ENCODE data around the gene ZNF564. TPM values are rescaled to one million over a fixed set of nuclear protein-coding genes. Genes with fewer than 3 reads are reported as not detected.
"Not testable (repeated sequence)": the region's sequence is repeated elsewhere in the genome, so short reads cannot be mapped to it uniquely, and the experiment has no call there.

Gene ZNF564
- total RNA-seq: 10.3 TPM
- long read RNA-seq, transcript ZNF564-201 (4 exons, 2,935 nt): major isoform, 8 of 9 reads
- long read RNA-seq, partial matches to known transcripts: 0 of 9 reads
- long read RNA-seq, other reads (novel, unspliced or antisense): 1 of 9 reads

DNA sequence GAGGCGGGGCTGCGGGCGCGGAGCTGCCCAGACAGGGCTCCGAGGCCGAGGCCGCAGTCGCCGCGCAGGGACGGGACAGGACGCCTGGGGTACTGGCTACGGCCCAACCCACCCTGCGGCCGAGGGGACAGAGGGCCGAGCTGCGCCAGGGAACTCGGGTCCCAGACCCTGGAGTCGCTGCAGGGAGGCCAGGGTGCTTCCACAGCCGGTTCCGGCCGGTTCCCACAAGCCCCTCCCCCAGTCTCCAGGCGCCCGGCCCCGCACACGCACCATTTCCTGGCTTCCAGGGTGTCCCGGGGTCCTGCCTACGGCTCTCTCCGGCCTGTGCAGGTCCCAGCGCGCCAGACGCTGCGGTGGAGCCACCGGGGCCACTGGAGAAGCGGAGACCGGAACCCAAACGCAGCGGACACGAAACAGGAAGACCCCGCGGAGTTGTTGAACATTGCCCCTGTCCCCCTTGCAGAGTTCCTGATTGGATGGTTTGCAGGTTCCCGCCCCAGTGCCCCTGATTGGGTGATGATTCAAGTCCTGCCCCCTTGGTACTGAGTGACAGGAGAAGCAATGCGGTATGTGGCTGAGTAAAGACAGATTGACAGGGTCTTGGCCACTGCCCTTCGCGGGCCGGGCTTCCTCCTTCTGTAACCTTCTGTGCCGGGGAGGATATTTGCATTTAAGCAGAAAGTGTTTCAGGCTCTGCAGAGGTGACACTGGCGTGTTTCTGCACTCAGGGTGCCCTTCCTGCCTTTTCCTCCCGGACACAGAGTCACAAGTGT lies at the start of gene ZNF564:
Gene ZNF564, minus strand, starts transcription at position 423 of the 773 bp plus-strand sequence. Its CDS starts 150 bp downstream, at position 273.
- DNase-seq (ENCODE audit: missing footprints): peak; percentile 95
- ATAC-seq: peak; percentile 99
- intact Hi-C loops (cut with DNase I): loop anchor here (5.0 kb wide), 2 partner anchors 54 to 149 kb away; partner anchors contain the start of gene ZNF799

DNA sequence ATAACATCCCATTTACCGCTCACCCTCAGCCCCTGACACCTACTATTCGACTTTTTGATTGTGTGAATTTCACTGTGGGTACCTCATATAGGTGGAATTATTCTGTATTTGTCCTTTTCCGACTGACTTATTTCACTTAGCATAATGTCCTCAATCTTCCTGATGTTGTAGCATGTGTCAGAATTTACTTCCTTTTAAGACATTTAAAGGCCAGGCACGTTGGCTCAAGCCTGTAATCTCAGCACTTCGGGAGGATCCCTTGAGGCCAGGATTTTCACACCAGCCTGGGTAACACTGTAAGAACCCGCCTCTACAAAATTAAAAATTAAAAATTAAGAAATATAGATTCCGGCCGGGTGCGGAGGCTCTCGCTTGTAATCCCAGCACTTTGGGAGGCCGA lies 46.3 kb upstream of the ZNF564 start:
- no peak for ATAC-seq
- intact Hi-C loops (cut with DNase I): no loop called here
- no peak for DNase-seq (ENCODE audit: missing footprints)

DNA sequence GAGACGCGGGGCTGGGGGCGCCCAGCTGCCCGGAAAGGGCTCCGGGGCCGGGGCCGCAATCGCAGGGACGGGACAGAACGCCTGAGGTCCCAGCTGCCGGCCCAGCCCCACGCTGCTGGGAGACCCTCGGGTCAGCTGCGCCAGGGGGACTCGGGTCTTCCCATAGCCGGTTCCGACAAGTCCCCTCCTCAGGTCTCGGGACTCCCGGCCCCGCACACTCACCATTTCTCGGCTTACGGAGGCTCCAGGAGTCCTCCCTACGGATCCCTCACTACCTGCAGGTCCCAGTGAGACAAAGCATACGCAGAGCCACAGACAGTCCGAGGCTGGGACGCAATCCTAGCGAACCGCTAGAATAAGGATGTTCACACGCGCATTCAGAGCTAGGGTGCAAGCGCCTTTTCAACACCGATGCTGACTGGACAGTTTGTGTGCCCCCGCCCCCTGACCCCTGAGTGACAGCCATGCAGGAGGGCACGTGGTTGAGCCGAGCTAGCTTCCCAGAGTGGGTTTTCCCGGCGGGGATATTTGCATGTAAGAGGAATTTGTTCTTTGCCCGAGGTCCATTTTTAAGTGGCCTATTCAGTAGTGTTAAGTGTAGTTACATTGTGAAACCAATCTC lies 45.8 kb upstream of the ZNF564 start:
- DNase-seq (ENCODE audit: missing footprints) (no peak), ATAC-seq (no peak)
- intact Hi-C loops (cut with DNase I): no loop called here

DNA sequence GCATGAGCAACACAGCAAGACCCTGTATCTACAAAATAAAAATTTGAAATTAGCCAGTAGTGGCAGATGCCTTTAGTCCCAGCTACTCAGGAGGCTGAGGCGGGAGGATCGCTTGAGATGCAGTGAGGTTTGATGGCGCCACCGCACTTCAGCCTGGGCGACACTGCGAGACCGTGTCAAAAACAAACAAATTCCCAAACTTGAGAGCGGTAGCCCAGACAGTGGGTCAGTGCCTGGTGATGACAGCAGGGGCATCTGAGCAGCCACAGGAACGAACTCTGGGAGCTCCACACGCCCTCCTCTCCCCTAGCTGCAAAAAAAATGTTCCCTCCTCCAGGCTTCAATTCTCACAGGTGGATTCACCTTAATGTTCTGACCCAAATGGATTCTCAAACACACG lies 45.2 kb upstream of the ZNF564 start:
- no peak for ATAC-seq
- no peak for DNase-seq (ENCODE audit: missing footprints)
- intact Hi-C loops (cut with DNase I): no loop called here

DNA sequence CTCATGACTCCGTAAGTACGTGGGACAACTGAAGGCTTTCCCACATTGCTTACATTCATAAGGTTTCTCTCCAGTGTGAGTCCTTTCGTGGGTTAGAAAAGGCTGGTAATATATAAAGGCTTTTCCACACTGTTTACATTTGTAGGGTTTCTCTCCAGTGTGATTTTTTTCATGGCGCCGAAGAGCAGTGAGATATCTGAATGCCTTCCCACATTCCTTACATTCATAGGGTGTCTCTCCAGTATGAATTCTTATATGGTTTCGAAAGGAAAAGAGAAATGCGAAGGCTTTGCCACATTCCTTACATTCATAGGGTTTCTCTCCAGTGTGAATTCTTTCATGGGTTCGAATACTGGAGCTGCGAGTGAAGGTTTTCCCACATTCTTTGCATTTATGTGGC lies 29.8 kb upstream of the ZNF564 start:
- intact Hi-C loops (cut with DNase I): no loop called here
- no peak for DNase-seq (ENCODE audit: missing footprints)
- no peak for ATAC-seq

DNA sequence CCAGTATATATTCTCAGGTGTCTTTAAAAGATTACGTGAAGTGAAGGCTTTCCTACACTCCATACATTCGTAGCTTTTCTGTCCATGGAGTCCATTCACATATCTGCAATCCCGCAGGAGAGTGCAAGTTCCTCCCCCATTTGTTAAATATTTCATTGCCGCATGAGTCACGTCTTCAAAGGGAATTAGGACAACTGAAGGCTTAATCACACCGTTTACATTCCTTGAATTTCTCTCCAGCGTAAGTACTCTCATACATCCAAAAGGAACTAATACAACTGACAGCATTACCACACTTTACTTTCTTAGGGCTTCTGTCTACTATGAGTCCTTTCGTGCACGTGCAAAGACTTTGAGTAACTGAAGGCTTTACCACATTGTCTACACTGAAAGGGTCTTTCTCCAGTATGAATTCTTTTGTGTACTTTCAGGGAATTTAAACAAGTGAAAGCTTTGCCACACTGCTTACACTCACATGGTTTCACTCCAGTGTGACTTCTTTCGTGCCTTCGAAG lies 29.0 kb upstream of the ZNF564 start:
- ATAC-seq: no peak
- intact Hi-C loops (cut with DNase I): no loop called here
- DNase-seq (ENCODE audit: missing footprints): no peak

DNA sequence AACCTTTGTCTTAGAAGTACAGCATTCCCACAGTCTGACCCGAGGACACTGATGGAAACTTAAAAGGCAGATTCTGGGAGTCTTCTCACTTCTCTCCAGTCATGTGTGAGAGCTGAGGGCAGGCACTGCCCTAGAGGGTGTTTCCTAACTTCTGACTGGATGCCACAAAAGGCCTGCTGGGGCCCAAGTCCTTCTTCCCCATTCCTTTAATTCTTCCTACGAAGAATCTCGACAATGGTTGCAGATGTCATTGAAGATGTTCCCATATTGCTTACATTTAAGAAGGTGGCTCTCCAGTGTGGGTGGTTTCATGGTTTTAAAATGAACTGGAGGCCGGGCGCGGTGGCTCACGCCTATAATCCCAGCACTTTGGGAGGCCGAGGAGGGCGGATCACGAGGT lies 27.4 kb upstream of the ZNF564 start:
- intact Hi-C loops (cut with DNase I): no loop called here
- ATAC-seq (no peak), DNase-seq (ENCODE audit: missing footprints) (no peak)

DNA sequence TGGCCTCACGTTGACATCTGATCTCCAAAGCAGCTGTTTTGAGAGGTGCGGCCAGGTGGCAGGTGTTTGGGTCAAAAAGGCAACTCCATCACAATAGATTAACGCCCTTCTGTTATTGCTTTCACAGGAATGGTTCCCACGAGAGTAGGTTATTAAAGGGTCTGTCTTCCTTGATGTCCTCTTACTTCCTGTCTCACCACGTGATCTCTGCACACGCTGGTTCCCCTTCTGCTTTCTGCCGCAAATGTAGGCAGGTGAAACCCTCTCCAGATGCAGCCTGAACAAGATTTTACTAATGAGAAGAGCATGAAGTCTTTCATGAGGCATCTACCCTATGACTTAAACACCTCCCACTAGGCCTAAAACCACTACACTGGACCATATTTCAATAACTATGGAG lies 22.8 kb upstream of the ZNF564 start:
- ATAC-seq (no peak), DNase-seq (ENCODE audit: missing footprints) (no peak)
- intact Hi-C loops (cut with DNase I): no loop called here

DNA sequence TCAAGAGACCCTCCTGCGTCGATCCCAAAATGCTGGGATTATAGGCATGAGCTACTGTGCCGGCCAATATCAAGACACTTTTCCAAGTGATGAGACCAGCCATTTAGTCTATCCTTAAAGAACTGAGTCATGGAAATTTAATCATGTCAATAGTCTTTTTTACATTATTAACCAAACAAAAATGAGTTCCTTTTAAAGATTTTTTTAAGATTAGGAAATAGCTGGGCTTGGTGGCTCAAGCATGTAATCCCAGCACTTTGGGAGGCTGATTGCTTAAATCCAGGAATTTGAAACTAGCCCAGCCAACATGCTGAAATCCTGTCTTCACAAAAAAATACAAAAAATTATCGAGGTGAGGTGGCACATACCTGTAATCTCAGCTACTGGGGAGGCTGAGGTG lies 16.7 kb upstream of the ZNF564 start:
- intact Hi-C loops (cut with DNase I): no loop called here
- DNase-seq (ENCODE audit: missing footprints): no peak
- ATAC-seq: no peak

DNA sequence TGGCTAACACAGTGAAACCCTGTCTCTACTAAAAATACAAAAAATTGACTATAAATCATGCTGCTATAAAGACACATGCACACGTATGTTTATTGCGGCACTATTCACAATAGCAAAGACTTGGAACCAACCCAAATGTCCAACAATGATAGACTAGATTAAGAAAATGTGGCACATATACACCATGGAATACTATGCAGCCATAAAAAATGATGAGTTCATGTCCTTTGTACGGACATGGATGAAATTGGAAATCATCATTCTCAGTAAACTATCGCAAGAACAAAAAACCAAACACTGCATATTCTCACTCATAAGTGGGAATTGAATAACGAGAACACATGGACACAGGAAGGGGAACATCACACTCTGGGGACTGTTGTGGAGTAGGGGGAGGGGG lies 15.1 kb upstream of the ZNF564 start:
- DNase-seq (ENCODE audit: missing footprints); intact Hi-C loops (cut with DNase I): not testable (repeated sequence)

DNA sequence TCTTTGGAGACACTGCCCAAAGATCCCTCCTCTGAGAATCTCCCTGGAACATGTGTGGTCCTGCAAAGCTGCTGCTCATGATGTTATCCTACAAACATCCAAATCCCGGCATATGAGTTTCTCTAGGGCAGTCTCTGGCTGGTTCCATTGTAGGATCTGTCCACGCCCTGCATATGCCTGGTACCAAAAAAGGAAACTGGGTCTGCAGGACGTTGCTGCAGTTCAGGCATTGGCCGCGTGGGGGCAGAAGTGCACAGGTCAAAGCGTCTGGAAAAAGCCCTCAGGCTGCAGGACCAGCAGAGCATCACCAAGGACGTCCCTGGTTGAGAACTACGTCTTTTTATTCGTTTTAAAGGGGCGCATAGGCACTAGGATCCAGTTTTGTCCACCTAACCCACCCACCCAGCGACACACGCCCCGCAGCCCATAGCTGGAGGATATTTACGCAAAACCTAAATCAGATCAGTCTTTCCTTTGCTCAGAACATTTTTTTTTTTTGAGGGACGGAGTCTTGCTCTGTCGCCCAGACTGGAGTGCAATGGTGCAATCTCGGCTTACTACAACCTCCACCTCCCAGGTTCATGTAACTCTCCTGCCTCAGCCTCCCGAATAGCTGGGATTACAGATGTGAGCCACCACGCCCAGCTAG lies 12.9 kb upstream of the ZNF564 start:
- DNase-seq (ENCODE audit: missing footprints): peak; percentile 92
- ATAC-seq: peak; percentile 96
- intact Hi-C loops (cut with DNase I): loop anchor here (5.0 kb wide), 1 partner anchor 108 kb away; no protein-coding TSS in a partner anchor

More for the DNA sequence above, 15.1 kb upstream of the ZNF564 start:
- ATAC-seq: not testable (repeated sequence)

DNA sequence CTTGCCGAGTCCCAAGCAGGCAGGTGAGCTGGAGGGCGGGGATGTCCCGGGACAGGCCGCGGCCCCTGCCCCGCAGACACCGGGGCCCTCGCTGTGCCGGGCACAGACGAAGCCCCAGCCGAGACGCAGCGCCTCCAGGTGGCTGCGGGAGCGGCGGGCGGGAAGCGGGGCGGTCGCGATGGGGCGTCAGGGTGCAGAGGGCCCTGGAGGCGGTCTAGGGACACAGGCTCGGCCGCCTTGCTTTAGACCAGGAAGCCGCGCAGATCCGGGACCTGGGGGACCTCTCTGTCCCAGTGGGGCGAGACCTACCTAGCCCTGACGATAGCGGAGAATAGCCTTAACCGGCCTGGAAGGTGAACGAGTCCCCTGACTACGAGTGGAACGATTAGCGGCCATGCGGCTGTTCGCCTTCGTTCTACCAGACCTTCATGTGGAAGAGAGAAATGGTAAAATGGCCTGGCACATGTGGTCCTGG lies 4.2 kb upstream of the ZNF564 start:
- no peak for DNase-seq (ENCODE audit: missing footprints)
- intact Hi-C loops (cut with DNase I): no loop called here
- ATAC-seq: no peak

DNA sequence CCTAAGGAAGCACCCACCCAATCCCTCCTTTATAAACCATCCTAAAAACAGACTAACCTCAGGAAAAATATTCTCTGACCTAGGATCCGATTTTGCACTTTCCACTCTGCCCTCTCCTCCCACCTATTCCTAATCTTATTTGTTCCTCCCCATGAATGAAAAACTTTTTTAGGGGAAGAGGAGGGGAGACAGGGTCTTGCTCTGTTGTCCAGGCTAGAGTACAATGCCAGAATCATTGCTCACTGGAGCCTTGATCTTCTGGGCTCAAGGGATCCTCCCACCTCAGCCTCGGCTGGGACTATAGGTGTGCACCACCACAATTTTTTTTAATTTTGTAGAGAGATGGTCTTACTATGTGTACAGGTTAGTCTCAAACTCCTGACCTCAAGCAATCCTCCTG lies 4.4 kb downstream of the ZNF564 start:
- DNase-seq (ENCODE audit: missing footprints): no peak
- intact Hi-C loops (cut with DNase I): no loop called here
- no peak for ATAC-seq

DNA sequence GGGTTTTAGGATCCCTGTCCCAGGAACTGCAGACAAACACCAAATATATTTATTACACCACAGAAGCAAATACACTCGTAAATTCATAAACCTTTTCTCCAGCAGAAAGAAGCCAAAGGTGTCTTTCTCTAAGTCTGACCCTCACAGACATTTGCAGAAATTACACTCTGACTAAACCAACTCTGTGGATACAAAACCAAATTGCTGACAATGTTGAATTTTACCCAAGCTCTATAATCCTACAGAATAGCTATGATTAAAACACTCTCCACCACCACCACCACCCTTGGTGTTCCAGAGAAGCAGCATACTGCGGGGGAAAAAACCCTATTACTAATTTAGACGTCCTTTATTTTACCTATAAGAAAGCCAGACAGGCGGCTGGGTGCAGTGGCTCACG lies 5.2 kb downstream of the ZNF564 start:
- ATAC-seq: no peak
- intact Hi-C loops (cut with DNase I): no loop called here
- no peak for DNase-seq (ENCODE audit: missing footprints)

DNA sequence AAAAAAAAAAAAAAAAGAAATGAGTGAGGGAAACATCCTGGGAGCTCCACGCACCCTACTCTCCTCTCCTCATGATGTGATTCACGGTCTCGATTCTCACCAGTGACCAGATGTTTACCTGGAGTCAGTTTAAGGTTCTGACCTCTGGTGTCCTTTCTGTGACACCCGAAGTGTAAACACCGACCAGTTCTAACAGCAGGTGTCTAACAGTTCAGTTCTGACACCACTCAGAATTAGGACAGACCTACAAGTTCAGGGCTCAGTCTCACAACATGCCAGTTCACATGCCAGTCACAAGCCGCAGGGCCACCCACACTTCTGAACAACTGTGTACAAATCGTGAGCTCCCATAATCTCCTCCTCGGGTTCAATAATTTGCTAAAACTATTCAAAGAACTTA lies 6.0 kb downstream of the ZNF564 start:
- ATAC-seq: no peak
- no peak for DNase-seq (ENCODE audit: missing footprints)
- intact Hi-C loops (cut with DNase I): no loop called here

DNA sequence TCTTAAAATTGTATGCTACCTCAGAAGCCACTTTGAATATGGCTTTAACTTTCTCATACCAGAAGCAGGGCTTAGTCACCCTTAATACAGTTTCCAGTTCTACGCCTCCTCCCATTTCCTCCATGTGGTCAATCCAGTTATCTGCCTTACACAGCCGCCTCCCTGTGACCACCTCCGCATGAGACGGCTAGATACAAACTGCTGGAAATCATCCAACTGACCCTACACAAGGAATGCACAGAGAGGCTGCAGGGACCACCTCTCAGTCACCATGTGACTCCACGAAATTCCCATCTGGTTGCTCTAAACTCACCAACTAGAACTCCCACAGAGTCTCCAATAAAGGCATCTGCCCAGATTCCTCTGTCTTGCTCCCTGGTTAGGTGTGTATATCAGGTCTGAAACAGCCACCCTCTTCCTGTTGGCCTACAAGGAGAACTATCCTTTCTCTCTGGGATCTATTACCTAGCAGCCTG lies 6.8 kb downstream of the ZNF564 start:
- no peak for ATAC-seq
- no peak for DNase-seq (ENCODE audit: missing footprints)
- intact Hi-C loops (cut with DNase I): no loop called here

DNA sequence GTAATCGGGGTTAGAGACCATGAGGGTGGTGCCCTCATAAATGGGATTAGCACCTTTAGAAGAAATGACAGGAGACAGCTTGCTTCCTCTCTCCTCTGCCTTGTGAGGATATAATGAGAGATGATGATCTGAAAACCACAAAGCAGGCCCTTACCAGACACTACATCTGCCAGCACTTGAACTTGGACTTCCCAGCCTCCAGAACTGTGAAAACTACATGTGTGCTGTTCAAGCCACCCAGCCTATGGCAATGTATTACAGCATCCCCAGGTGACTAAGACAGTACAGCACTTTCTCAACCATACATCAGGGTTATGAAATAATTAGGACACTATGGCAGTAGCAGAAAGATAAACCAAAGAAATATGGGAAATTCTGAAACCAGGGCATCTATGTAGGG lies 7.4 kb downstream of the ZNF564 start:
- ATAC-seq: no peak
- intact Hi-C loops (cut with DNase I): no loop called here

DNA sequence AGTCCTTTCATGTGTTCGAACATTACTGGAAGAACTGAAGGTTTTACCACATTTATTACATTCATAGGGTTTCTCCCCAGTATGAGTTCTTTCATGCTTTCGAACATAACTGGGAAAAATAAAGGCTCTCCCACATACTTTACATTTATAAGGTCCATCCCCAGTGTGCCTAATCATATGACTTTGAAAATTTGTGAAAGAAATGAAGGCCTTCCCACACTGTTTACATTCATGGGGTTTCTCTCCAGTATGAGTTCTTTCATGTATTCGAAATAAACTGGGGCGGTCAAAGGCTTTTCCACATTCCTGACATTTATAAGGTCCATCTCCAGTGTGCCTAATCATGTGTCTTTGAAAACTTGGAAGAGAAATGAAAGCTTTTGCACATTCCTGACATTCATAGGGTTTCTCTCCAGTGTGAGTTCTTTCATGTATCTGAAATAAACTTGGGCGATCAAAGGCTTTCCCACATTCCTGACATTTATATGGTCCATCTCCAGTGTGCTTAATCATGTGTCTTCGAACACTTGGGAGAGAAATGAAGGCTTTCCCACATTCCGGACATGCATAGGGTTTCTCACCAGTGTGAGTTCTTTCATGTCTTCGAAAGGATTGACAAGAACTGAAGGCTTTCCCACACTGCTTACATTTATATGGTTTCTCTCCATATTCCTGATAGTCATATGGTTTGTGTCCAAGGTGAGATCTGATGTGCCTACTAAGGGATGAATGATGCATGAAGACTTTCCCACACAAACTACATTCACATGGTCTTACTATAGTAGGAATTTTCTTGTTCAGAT lies 24.0 kb downstream of the ZNF564 start:
- DNase-seq (ENCODE audit: missing footprints) (no peak), ATAC-seq (no peak)
- intact Hi-C loops (cut with DNase I): no loop called here

More for the DNA sequence above, 7.4 kb downstream of the ZNF564 start:
- no peak for DNase-seq (ENCODE audit: missing footprints)
